GM21515 (cell line): ENCODE measurements around the gene PYGM.

ENCODE experiments used
- ATAC-seq: cut with Tn5 transposase; IDR thresholded peaks from one replicate; pipeline ENCODE4 v1.9.1; 2021; ENCODE audit not compliant: unreplicated experiment

The PYGM gene

GRCh38 chr11:64791781-64792291, 32.1 kb upstream of the PYGM start:
- no peak for ATAC-seq

DNA sequence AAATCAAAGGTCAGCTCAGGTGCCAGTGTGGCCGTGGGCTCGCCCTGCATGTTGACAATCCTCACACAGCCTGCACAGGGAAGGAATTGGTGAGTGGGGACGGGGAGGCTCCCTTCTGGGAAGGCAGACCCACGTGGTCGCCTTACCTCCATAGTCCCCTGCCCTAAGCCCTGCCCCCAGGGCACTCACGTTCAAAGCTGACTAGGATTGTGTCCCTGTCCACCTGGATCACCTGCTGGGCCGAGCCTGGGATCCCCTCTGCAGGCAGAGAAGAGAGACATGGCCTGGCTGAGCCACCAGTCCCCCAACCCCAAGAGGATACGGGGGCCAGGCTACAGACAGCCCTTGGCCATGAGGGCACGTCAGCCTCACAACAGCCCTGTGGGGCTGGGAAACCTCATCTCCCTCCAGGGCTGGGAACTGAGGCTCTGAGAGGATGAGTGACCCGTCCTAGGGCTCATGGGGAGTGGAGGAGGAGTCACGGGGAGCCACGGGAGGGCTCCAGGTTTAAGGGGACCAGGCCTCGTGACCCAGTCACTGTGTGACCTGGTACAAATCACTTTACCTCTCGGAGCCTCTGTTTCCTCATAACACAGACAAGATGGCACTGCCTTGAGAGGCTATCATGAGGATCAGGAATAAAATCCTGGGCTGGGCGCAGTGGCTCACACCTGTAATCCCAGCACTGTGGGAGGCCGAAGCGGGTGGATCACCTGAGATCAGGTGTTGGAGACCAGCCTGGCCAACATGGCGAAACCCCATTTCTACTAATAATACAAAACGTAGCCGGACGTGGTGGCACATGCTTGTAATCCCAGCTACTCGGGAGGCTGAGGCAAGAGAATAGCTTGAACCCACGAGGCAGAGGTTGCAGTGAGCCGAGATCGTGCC, 30.7 kb upstream of the PYGM start:
- no peak for ATAC-seq

DNA sequence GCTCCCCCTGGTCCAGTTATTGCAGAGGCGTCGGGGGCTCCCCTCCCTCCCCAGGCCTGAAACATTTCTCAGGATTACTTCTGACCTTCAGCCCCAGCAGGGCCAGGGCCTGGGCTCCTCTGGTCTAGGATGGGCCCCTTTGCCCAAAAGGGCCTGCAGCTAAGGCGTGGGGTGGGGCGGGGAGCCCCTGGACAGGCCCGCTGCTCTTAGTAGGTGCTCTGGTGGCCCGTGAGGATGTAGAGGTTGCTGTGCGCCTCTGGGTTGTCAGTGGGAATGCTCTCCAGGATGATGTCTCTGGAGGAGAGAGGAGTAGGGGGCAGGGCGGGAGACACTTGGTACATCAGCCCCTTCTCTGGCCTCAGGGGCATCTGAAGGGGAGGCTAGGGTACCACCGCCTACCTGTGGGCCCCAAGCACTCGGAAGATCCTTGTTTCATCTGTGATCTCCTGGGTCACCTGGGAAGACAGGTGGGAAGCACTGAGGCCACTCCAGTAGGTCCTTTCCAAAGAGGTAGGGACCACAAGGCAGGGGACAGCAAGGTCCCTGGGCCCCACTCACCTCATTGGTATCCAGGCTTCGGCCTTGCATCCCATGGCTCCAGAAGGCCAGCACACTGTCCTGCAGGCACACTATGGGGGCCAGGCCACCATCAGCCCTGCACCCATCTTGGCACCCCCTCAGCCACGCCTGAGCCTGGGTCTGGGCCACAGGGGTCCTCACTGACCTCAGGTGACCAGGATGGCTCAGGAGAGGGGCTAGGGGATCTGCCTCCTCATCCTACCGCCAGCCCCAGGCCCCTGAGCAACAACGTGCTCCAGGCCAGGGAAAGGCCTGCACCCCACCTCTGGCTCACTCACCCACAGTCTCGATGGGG, 29.8 kb upstream of the PYGM start:
- ATAC-seq = no peak

- ATAC-seq = no peak
Measured at GRCh38 chr11:64788321-64789215, 28.8 kb upstream of the PYGM start.

GRCh38 chr11:64787526-64788320, 27.9 kb upstream of the PYGM start:
- no peak for ATAC-seq

- ATAC-seq = no peak
Measured at GRCh38 chr11:64786308-64786707, 26.5 kb upstream of the PYGM start.

DNA sequence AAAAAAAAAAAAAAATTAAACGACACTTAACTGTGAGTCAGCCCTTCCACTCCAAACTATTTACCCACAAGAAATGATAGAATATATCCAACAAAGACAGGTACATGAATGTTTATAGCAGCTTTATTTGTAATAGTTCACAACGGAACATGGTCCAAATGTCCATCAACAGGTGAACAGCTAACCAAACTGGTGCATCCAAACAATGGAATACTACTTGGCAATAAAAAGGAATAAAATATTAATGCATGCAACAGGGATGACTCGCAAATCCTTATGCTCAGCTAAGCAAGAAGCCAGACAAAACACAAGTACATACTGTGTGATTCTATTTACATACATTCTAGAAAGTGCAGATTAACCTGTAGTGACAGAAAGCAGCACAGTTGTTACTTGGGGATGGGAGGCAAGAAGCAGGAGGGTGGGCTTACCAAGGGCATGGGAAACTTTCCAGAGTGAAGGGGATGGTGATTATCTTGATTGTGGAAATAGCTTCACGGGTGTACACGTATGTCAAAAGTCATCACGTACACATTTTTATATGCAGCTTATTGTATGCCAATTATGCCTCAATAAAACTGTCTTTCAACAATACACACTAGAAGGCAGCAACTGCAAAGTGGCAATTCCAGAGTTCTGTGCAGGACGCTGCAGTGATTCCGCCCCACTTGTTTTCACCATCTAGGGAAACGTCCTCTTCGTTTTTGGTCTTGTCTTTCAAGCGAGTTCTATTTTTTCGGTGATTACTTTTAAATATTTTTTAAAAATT, 25.2 kb upstream of the PYGM start:
- no peak for ATAC-seq

GRCh38 chr11:64778473-64779298, 18.9 kb upstream of the PYGM start, which contains the start of gene SF1:
Gene SF1 (minus strand): TSS chr11:64778542. CDS start chr11:64778392, 150 bp downstream.
- ATAC-seq = peak; percentile 78

GRCh38 chr11:64778223-64778472, 18.4 kb upstream of the PYGM start:
- no peak for ATAC-seq

- ATAC-seq = no peak
Measured at GRCh38 chr11:64777449-64778222, 17.9 kb upstream of the PYGM start.

DNA sequence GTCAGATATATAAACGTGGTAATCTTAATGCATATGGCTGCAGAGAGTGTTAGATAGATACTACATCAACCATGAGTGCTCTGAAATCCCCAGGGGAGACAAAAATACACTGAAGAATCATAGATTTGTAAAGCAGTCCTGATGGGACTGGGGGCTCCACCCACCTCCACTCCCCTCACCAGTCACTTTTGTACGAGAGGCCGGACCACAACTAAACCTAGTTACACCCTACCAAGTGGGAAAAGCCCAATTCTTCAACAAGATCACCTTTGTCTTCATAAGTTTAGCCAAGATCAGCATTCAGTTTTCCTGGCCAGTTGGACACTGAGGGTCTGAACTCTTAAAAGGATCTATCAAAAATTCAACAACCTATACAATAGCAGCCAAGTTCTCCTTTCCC, 17.1 kb upstream of the PYGM start:
- no peak for ATAC-seq

- no peak for ATAC-seq
Measured at GRCh38 chr11:64776425-64776824, 16.7 kb upstream of the PYGM start.

GRCh38 chr11:64774144-64774543, 14.4 kb upstream of the PYGM start:
- ATAC-seq = no peak

- no peak for ATAC-seq
Measured at GRCh38 chr11:64772303-64773018, 12.7 kb upstream of the PYGM start.

- no peak for ATAC-seq
Measured at GRCh38 chr11:64771861-64772260, 12.1 kb upstream of the PYGM start.

DNA sequence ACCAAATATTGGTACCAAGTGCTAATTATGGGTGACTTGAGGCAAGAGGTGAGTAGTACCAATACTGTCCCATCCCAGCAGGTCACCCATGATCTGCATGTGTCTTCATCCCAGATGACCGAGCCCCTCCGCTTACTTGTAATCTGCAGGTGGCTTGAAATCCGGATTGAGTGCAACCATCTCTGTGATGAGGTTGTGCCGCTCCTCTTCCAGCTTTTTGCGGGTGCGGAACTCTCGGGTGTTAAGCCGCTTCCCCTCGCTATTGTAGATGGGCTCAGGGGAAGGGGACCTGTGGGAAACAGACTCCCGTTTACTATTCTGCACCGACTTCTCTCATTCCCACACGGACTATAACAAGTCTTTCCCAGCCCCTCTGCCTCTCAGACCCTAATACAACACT, 10.3 kb upstream of the PYGM start:
- no peak for ATAC-seq

- no peak for ATAC-seq
Measured at GRCh38 chr11:64769283-64769682, 9.5 kb upstream of the PYGM start.
